ENCODE measurements around the gene LRIT2.
"Not testable (repeated sequence)": the region's sequence is repeated elsewhere in the genome, so short reads cannot be mapped to it uniquely, and the experiment has no call there.

LRIT2 gene

GRCh38 chr10:84181631-84182030 lies 43.7 kb downstream of the LRIT2 start:
- DNase-seq (ENCODE audit: low read depth in 2 of 2) = no peak

- not testable (repeated sequence) for DNase-seq (ENCODE audit: low read depth in 2 of 2)
Measured at GRCh38 chr10:84180386-84180785, 45.0 kb downstream of the LRIT2 start.

DNA sequence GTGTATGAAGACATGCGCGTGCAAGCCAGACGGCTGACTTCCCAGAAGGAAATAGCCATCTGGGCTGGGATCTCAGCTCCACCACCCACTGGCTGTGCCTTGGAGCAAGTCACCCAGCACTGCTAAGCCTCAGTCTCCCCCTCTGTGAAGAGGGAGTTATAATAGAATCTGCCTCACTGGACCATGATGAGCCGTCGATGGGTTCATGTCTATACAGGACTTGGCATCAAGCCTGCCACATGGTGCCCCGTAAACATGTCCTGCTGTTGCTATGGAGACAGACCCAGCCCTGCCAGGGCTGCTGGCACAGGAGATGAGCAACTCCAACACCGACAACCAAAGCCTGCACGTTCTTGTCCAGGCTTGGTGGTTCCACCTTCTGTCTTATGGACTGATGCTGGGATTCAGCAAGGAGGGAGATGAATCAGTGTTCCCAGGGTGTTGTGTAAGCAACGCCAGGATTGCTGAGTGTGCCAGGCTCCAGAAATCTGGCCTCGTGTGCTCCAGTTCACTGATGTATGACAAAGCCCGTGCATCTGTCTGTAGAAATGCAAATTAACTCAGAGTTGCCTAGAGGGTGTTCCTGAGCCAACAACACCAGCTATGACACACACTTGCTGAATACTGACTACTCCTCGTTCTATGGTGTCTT lies 46.2 kb downstream of the LRIT2 start:
- DNase-seq (ENCODE audit: low read depth in 2 of 2) = no peak

- no peak for DNase-seq (ENCODE audit: low read depth in 2 of 2)
Measured at GRCh38 chr10:84178160-84178609, 47.2 kb downstream of the LRIT2 start.

DNA sequence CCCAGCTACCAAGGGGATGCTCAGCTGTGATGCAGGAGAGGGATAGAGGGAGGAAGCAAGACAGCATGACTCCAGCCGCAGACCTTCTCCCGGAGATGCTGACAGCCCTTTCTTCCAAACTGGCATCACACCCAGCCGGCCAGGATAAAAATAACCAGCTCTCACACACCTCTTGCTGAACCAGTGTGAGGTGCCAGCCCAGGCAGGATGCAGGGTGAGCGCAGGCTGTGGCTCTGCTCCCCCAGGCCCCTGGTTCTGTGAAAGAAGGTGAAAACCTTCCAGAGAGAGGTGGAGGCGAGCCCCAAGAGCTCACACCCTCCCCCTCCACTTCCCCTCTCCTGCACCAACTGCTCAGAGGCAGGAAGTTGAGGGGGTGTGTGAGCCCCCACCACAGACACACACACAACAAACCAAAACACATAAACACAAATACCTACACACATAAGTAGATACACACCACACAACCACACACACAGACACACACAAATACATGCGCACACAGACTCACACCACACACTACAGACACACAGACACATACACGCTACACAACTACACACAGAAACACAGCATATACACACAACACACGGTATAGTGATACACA lies 47.7 kb downstream of the LRIT2 start:
- no peak for DNase-seq (ENCODE audit: low read depth in 2 of 2)

GRCh38 chr10:84176836-84177474 lies 48.4 kb downstream of the LRIT2 start:
- DNase-seq (ENCODE audit: low read depth in 2 of 2) = no peak

DNA sequence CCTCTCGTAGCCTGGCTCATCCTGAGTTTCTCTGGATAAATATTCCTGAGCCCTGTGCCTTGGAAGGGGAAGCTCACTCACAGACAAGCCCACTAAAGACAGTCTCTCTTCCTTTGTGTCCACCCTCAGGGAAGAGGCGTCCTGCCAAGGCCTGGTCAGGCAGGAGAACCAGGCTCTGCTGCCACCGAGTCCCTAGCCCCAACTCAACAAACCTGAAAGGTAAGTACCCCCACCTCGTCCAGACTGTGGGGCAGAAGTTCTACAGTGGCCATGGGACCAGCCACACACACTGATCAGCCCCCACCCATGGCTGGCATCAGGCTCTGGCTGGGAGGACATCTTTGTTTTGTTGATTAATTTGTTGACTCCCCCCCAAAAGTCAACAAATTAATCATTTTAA lies 49.0 kb downstream of the LRIT2 start:
- no peak for DNase-seq (ENCODE audit: low read depth in 2 of 2)

DNA sequence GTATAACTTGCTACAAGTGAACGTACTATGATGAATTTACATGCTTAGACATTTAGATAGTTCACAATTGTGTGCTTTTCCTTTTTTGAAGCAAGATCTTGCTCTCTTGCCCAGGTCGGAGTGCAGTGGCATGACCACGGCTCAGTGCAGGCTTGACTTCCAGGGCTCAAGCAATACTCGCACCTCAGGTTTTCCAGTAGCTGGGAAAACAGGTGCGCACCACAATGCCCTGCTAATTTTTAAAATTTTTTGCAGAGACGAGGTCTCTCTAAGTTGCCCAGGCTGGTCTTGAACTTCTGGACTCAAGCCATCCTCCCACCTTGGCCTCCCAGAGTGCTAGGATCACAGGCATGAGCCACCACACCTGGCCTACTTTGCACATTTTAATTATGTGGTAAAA lies 49.9 kb downstream of the LRIT2 start:
- no peak for DNase-seq (ENCODE audit: low read depth in 2 of 2)

DNA sequence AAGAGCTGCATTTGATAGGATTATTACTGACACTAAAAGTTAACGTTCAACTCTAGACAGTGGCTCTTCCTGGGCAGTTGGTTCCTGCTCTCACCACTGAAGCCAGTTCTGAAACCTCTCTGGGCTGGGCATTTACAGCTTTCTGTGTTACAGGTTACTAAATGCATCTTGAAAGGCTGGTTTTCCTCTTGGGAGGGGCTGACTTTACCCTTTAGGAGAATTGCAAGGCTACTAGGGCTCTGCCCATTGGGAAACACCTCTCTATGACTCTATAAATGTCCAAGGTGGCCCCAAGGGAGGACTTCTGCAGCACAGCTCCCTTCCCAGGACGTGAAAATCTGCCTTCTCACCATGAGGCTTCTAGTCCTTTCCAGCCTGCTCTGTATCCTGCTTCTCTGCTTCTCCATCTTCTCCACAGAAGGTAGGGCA lies 51.8 kb downstream of the LRIT2 start, which contains the start of gene GPR15LG:
TSS of gene GPR15LG (plus strand) at position 301 of the 429 bp plus-strand sequence. CDS start at position 352, 51 bp downstream.
- no peak for DNase-seq (ENCODE audit: low read depth in 2 of 2)

- no peak for DNase-seq (ENCODE audit: low read depth in 2 of 2)
Measured at GRCh38 chr10:84172467-84173356, 52.6 kb downstream of the LRIT2 start.

- not testable (repeated sequence) for DNase-seq (ENCODE audit: low read depth in 2 of 2)
Measured at GRCh38 chr10:84171700-84172466, 53.5 kb downstream of the LRIT2 start.

DNA sequence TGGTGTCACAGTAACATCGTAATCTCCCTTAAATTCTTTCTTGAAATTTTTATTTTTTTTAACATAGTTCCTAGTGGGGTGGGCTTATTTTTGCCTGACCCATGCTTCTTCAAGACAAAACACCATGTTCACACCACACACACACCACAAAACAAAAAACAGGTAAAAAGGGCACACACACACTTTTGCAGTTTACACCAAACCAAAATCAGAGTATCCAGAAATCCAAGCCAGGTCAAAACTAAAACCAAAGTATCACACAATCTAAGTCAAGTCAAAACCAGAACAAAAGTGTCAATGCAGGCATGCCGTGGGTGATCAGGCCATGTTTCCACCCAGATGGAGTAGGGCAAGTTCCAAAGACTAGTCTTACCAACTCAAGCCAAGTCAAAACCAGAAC lies 54.1 kb downstream of the LRIT2 start:
- DNase-seq (ENCODE audit: low read depth in 2 of 2) = not testable (repeated sequence)
